Prostate gland (tissue), 2 donors: Measurements from ENCODE around the gene CHEK1.

Source experiments
- POLR2A ChIP-seq: fragments of 450-650 bp; IDR thresholded peaks from one replicate; pipeline ENCODE4 v1.6.1; 2016; ENCODE audit warnings: antibody characterized with exemption, mild to moderate bottlenecking
- POLR2AphosphoS5 ChIP-seq: sonication (generic); formaldehyde crosslinking; IDR thresholded peaks from one replicate; pipeline ENCODE4 v1.6.1; 2017; ENCODE audit warnings: antibody characterized with exemption
- TF ChIP-seq, protein P1 (sequence below), 4 experiments: fragments of 200-600 bp in 2 of 4; fragments of 450-650 bp in 2 of 4; sonication (generic) in 2 of 4; IDR thresholded peaks; 1 replicate in 3 of 4; 2 replicates in 1 of 4; pipeline ENCODE4 v1.5.1; 2016 to 2019; ENCODE audit warnings: antibody characterized with exemption in 4 of 4, mild to moderate bottlenecking in 2 of 4, moderate library complexity in 2 of 4

DNA sequence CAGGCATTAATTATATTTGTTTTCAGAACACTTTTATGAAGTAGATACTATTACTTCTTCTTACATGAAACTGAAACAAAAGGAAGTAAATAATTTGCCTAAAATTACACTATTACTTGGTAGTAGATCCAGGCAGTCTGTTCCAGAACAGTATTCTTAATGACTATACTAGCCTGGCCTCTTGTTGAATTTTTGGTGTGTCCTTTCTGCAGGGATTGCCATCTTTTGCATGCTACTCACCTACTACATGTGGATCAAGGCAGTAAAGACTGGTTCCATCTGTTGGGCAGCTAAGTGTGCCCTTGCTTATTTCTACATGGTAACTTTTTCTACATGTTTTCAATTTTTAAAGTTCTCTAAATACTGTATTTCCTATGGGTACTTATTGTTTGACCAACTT, 19.5 kb upstream of the CHEK1 start:
- TF ChIP-seq, protein P1, sequence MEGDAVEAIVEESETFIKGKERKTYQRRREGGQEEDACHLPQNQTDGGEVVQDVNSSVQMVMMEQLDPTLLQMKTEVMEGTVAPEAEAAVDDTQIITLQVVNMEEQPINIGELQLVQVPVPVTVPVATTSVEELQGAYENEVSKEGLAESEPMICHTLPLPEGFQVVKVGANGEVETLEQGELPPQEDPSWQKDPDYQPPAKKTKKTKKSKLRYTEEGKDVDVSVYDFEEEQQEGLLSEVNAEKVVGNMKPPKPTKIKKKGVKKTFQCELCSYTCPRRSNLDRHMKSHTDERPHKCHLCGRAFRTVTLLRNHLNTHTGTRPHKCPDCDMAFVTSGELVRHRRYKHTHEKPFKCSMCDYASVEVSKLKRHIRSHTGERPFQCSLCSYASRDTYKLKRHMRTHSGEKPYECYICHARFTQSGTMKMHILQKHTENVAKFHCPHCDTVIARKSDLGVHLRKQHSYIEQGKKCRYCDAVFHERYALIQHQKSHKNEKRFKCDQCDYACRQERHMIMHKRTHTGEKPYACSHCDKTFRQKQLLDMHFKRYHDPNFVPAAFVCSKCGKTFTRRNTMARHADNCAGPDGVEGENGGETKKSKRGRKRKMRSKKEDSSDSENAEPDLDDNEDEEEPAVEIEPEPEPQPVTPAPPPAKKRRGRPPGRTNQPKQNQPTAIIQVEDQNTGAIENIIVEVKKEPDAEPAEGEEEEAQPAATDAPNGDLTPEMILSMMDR (IDR thresholded peaks at IDR 0.05), result no peak
- TF ChIP-seq POLR2A, result no peak
- no peak for TF ChIP-seq POLR2AphosphoS5
